CD14-positive monocyte (primary cell): Measurements from ENCODE around the gene NSD1. TPM values are rescaled to one million over a fixed set of nuclear protein-coding genes. Genes with fewer than 3 reads are reported as not detected.
A peak's percentile ranks its signal among the peaks of the same experiment; 100 is the strongest.
"Not testable (repeated sequence)": the region's sequence is repeated elsewhere in the genome, so short reads cannot be mapped to it uniquely, and the experiment has no call there.

ENCODE experiments used
- DNase-seq, 3 donors: peaks; one replicate each; pipeline ENCODE4 v3.0.0-alpha.2; 2011 to 2022
- H2AFZ ChIP-seq: 2 replicates; pipeline ENCODE4 v1.6.0; 2012; ENCODE audit warnings: mild to moderate bottlenecking, low read depth, low read length, inconsistent platforms; ENCODE audit not compliant: insufficient read depth, poor library complexity, severe bottlenecking
- H3K27ac ChIP-seq, 2 donors: 1 replicate in 1 of 2; 2 replicates in 1 of 2; pipeline ENCODE4 v1.5.1; 2012 to 2013; ENCODE audit warnings: low read length in 2 of 2, control low read depth in 1 of 2, inconsistent platforms in 1 of 2, low read depth in 1 of 2, mild to moderate bottlenecking in 1 of 2
- H3K27me3 ChIP-seq, 2 donors: one replicate each; pipeline versions ENCODE4 v1.6.0 to v1.6.1; 2011 to 2013; ENCODE audit warnings: low read length in 2 of 2; ENCODE audit not compliant: control insufficient read depth in 2 of 2, insufficient read depth in 2 of 2
- H3K36me3 ChIP-seq, 2 donors: replicated peaks in 1 of 2; 1 replicate in 1 of 2; 2 replicates in 1 of 2; pipeline versions ENCODE4 v1.5.1 to v1.6.1; 2012 to 2013; ENCODE audit warnings: low read length in 2 of 2, control low read depth in 1 of 2, inconsistent platforms in 1 of 2, mild to moderate bottlenecking in 1 of 2; ENCODE audit not compliant: insufficient read depth in 2 of 2, control insufficient read depth in 1 of 2
- H3K4me1 ChIP-seq, 2 donors: 1 replicate in 1 of 2; 2 replicates in 1 of 2; pipeline versions ENCODE4 v1.5.1 to v1.6.1; 2012 to 2013; ENCODE audit warnings: low read length in 2 of 2, control low read depth in 1 of 2, inconsistent platforms in 1 of 2, mild to moderate bottlenecking in 1 of 2, moderate library complexity in 1 of 2; ENCODE audit not compliant: insufficient read depth in 2 of 2, control insufficient read depth in 1 of 2
- H3K4me2 ChIP-seq: replicated peaks from 2 replicates; pipeline ENCODE3; 2012; ENCODE audit warnings: low read length, moderate library complexity, mild to moderate bottlenecking; ENCODE audit not compliant: poor library complexity, severe bottlenecking; ENCODE audit errors: extremely low read depth
- H3K4me3 ChIP-seq, 3 experiments: fragments of 200-600 bp in 1 of 3; sonication (generic) in 1 of 3; replicated peaks in 1 of 3; 1 replicate in 2 of 3; 2 replicates in 1 of 3; pipeline ENCODE4 v1.5.1; 2011 to 2013; ENCODE audit warnings: low read length in 3 of 3, mild to moderate bottlenecking in 3 of 3, control low read depth in 2 of 3, low read depth in 2 of 3, inconsistent platforms in 1 of 3, moderate library complexity in 1 of 3
- H3K79me2 ChIP-seq: 2 replicates; pipeline ENCODE4 v1.6.0; 2012; ENCODE audit warnings: mild to moderate bottlenecking, control low read depth, inconsistent platforms, low read length, moderate library complexity; ENCODE audit not compliant: insufficient read depth
- H3K9ac ChIP-seq: 2 replicates; pipeline ENCODE4 v1.6.0; 2017; ENCODE audit warnings: low read length, mild to moderate bottlenecking; ENCODE audit not compliant: insufficient read depth, poor library complexity, severe bottlenecking
- H3K9me3 ChIP-seq, 2 donors: replicated peaks in 1 of 2; 1 replicate in 1 of 2; 2 replicates in 1 of 2; pipeline versions ENCODE4 v1.5.1 to v1.6.1; 2012 to 2013; ENCODE audit warnings: low read length in 2 of 2, control low read depth in 1 of 2; ENCODE audit not compliant: control insufficient read depth in 1 of 2, insufficient read depth in 1 of 2
- H4K20me1 ChIP-seq: 2 replicates; pipeline ENCODE4 v1.6.0; 2012; ENCODE audit warnings: mild to moderate bottlenecking, low read length, control low read depth, moderate library complexity; ENCODE audit not compliant: insufficient read depth
- H3K27ac Mint-ChIP-seq, 7 donors: one replicate each; pipeline ENCODE4 v1.8.0; 2020; ENCODE audit warnings: mild to moderate bottlenecking in 7 of 7, mixed read lengths in 7 of 7, moderate library complexity in 6 of 7, inconsistent platforms in 2 of 7
- H3K27me3 Mint-ChIP-seq, 3 donors: one replicate each; pipeline ENCODE4 v1.8.0; 2021 to 2022; ENCODE audit warnings: low read depth in 3 of 3, mild to moderate bottlenecking in 3 of 3, mixed read lengths in 3 of 3, moderate library complexity in 3 of 3, inconsistent platforms in 1 of 3
- H3K36me3 Mint-ChIP-seq, 2 donors: one replicate each; pipeline ENCODE4 v1.8.0; 2020; ENCODE audit warnings: mixed read lengths in 2 of 2, inconsistent platforms in 1 of 2, mild to moderate bottlenecking in 1 of 2
- H3K4me1 Mint-ChIP-seq: one replicate; pipeline ENCODE4 v1.8.0; 2020; ENCODE audit warnings: mild to moderate bottlenecking, mixed read lengths
- H3K4me3 Mint-ChIP-seq, 2 donors: one replicate each; pipeline ENCODE4 v1.8.0; 2020; ENCODE audit warnings: mild to moderate bottlenecking in 2 of 2, mixed read lengths in 2 of 2, moderate library complexity in 1 of 2
- H3K9me3 Mint-ChIP-seq, 7 donors: one replicate each; pipeline ENCODE4 v1.8.0; 2020 to 2022; ENCODE audit warnings: mixed read lengths in 7 of 7, mild to moderate bottlenecking in 6 of 7, moderate library complexity in 6 of 7, inconsistent platforms in 2 of 7
- WGBS: methylation state at CpG from one replicate; pipeline ENCODE4 v1.1.5; 2013; ENCODE audit warnings: missing lambda C conversion rate; ENCODE audit not compliant: insufficient coverage; 5-methylcytosine and 5-hydroxymethylcytosine counted together
- intact Hi-C, 2 donors: fragments of 100-400 bp; cut with micrococcal nuclease; formaldehyde crosslinking; loops; one replicate each; pipeline versions ENCODE4 v1.15.0 to v1.15.1; 2023
- polyA plus RNA-seq, 3 donors: library from polyadenylated mRNA; depleted of rRNA in 1 of 3; unstranded in 2 of 3; stranded (reverse) in 1 of 3; fragments of 300-500 nt in 2 of 3; fragments of >200 nt in 1 of 3; fragmentation: Illumina TruSeq in 2 of 3; gene quantifications; 1 replicate in 2 of 3; 2 replicates in 1 of 3; pipeline ENCODE4 v1.2.3, GENCODE V29; 2012 to 2021
- TF ChIP-seq, protein P1 (sequence below): fragments of 200-600 bp; IDR thresholded peaks from one replicate; pipeline ENCODE4 v1.8.0; 2022; ENCODE audit warnings: antibody characterized with exemption, mild to moderate bottlenecking

Gene NSD1
- polyA plus RNA-seq, 3 donors = 12.6 to 31.9 (median 19.0) TPM

DNA sequence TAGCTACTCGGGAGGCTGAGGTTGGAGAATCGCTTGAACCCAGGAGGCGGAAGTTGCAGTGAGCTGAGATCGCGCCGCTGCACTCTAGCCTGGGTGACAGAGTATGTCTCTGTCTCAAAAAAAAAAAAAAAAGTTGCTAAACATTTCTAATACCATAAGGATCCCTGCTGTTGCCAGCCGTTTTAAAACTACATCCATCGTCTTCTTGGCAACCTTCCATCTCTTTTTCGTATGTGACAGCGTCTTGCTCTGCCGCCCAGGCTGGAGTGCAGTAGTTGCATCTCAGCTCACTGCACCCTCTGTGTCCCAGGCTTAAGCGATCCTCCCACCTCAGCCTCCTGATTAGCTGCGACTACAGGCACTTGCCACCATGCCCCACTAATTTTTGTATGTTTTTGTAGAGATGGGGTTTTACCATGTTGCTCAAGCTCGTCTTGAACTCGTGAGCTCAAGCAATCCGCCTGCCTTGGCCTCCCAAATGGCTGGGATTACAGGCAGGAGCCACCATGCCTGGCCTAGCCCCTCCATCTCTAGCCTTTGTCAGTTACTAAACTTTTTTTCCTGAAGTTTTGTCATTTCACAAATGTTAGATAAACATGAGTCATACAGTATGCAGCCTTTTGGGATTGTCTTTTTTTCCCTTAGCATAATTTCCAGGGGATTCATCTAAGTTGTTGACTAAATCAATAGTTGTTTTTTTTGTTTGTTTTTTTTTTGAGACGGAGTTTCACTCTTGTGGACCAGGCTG, 13.5 kb downstream of the NSD1 start:
- no peaks in the 10 kb centered on the region for H3K27me3 ChIP-seq
- no peaks in the 10 kb centered on the region for H3K9me3 ChIP-seq
- no peak overlapping the region for H3K4me2 ChIP-seq
- peaks cover 99% of the 10 kb centered on the region for H4K20me1 ChIP-seq
- intact Hi-C loops = no loop called here
- Mint-ChIP-seq H3K27me3 (peaks cover 0 to 2% (median 0%) of the 10 kb centered on the region in 3 donors), H3K4me1 (peaks cover 7% of the 10 kb centered on the region), H3K4me3 (no peak overlapping the region), H3K36me3 (peaks cover 55 to 91% of the 10 kb centered on the region in 2 donors), H3K27ac (peak overlapping the region in 5 of 7 donors; percentile 8 to 35 (median 31)), H3K9me3 (peaks cover 0 to 1% (median 0%) of the 10 kb centered on the region in 7 donors)
- H3K27ac ChIP-seq = no peak overlapping the region
- whole genome bisulfite sequencing = 93% methylated on average over 11 of the region's 17 CpGs
- DNase-seq = no peak
- peaks cover 95% of the 10 kb centered on the region for H3K79me2 ChIP-seq
- H3K9ac ChIP-seq = no peak overlapping the region
- H2AFZ ChIP-seq = no peak overlapping the region
- no peak overlapping the region for H3K4me3 ChIP-seq
- TF ChIP-seq, protein P1, sequence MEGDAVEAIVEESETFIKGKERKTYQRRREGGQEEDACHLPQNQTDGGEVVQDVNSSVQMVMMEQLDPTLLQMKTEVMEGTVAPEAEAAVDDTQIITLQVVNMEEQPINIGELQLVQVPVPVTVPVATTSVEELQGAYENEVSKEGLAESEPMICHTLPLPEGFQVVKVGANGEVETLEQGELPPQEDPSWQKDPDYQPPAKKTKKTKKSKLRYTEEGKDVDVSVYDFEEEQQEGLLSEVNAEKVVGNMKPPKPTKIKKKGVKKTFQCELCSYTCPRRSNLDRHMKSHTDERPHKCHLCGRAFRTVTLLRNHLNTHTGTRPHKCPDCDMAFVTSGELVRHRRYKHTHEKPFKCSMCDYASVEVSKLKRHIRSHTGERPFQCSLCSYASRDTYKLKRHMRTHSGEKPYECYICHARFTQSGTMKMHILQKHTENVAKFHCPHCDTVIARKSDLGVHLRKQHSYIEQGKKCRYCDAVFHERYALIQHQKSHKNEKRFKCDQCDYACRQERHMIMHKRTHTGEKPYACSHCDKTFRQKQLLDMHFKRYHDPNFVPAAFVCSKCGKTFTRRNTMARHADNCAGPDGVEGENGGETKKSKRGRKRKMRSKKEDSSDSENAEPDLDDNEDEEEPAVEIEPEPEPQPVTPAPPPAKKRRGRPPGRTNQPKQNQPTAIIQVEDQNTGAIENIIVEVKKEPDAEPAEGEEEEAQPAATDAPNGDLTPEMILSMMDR = no peak
- H3K4me1 ChIP-seq = peaks cover 0 to 3% of the 10 kb centered on the region in 2 donors
- peaks cover 64 to 95% of the 10 kb centered on the region in 2 donors for H3K36me3 ChIP-seq

DNA sequence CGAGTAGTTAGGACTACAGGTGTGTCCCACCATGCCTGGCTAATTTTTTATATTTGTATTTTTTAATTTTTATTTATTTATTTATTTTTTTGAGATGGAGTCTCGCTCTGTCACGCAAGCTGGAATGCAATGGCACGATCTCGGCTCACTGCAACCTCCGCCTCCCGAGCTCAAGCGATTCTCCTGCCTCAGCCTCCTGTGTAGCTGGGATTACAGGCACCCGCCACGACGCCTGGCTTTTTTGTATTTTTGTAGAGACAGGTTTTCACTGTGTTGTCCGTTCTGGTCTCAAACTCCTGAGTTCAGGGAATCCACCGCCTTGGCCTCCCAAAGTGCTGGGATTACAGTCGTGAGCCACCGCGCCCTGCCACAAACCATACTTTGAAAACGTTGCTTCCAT, 16.5 kb downstream of the NSD1 start:
- H3K9ac ChIP-seq, H2AFZ ChIP-seq, H3K4me2 ChIP-seq, H3K4me3 Mint-ChIP-seq, H3K9me3 Mint-ChIP-seq, H3K9me3 ChIP-seq, H3K27me3 Mint-ChIP-seq, H3K4me1 Mint-ChIP-seq, H3K4me1 ChIP-seq, DNase-seq, H3K27ac Mint-ChIP-seq, intact Hi-C loops, H3K27me3 ChIP-seq, H3K4me3 ChIP-seq, H3K27ac ChIP-seq: not testable (repeated sequence)
- WGBS = 97% methylated on average over 9 of the region's 17 CpGs
- Histone ChIP-seq H3K79me2 (peaks cover 95% of the 10 kb centered on the region), H4K20me1 (peaks cover 99% of the 10 kb centered on the region), H3K36me3 (peaks cover 44 to 85% of the 10 kb centered on the region in 2 donors)
- peaks cover 37 to 78% of the 10 kb centered on the region in 2 donors for H3K36me3 Mint-ChIP-seq
